ENCODE measurements around the gene SENP8.

The SENP8 gene

GRCh38 chr15:72174551-72175165 is 56.5 kb downstream of the SENP8 start:
- no peaks in the 10 kb centered on the region for H3K4me1 ChIP-seq
- H3K4me3 ChIP-seq (ENCODE audit: low read depth, low read length), result no peak overlapping the region
- TF ChIP-seq CTCF (IDR thresholded peaks at IDR 0.05; ENCODE audit: low read depth, low read length), result no peak
- no peaks in the 10 kb centered on the region for H3K27me3 ChIP-seq
- no peak for DNase-seq
- no peaks in the 10 kb centered on the region for H3K36me3 ChIP-seq
- H3K9me3 ChIP-seq, result no peaks in the 10 kb centered on the region

GRCh38 chr15:72175186-72176044 is 57.2 kb downstream of the SENP8 start:
- TF ChIP-seq CTCF (IDR thresholded peaks at IDR 0.05; ENCODE audit: low read depth, low read length), result no peak
- H3K9me3 ChIP-seq, result no peaks in the 10 kb centered on the region
- H3K27me3 ChIP-seq, result no peaks in the 10 kb centered on the region
- DNase-seq, result no peak
- H3K36me3 ChIP-seq, result no peaks in the 10 kb centered on the region
- H3K4me3 ChIP-seq (ENCODE audit: low read depth, low read length), result no peak overlapping the region
- no peaks in the 10 kb centered on the region for H3K4me1 ChIP-seq

- no peaks in the 10 kb centered on the region for H3K9me3 ChIP-seq
- H3K36me3 ChIP-seq, result no peaks in the 10 kb centered on the region
- H3K4me1 ChIP-seq, result no peaks in the 10 kb centered on the region
- no peak overlapping the region for H3K4me3 ChIP-seq (ENCODE audit: low read depth, low read length)
- TF ChIP-seq CTCF (IDR thresholded peaks at IDR 0.05; ENCODE audit: low read depth, low read length), result no peak
- no peaks in the 10 kb centered on the region for H3K27me3 ChIP-seq
- no peak for DNase-seq
Observed at GRCh38 chr15:72176159-72176558, 58.0 kb downstream of the SENP8 start.

GRCh38 chr15:72176743-72177142 is 58.5 kb downstream of the SENP8 start:
- Histone ChIP-seq H3K27me3 (no peaks in the 10 kb centered on the region), H3K9me3 (no peaks in the 10 kb centered on the region), H3K4me1 (no peaks in the 10 kb centered on the region), H3K4me3 (ENCODE audit: low read depth, low read length) (no peak overlapping the region), H3K36me3 (no peaks in the 10 kb centered on the region)
- no peak for DNase-seq
- no peak for TF ChIP-seq CTCF (IDR thresholded peaks at IDR 0.05; ENCODE audit: low read depth, low read length)

GRCh38 chr15:72178976-72179585 is 60.9 kb downstream of the SENP8 start:
- no peak for DNase-seq
- Histone ChIP-seq H3K4me3 (ENCODE audit: low read depth, low read length) (no peak overlapping the region), H3K27me3 (peaks cover 7% of the 10 kb centered on the region), H3K4me1 (no peaks in the 10 kb centered on the region), H3K36me3 (no peaks in the 10 kb centered on the region), H3K9me3 (no peaks in the 10 kb centered on the region)
- TF ChIP-seq CTCF (IDR thresholded peaks at IDR 0.05; ENCODE audit: low read depth, low read length), result no peak
